ENCODE measurements around the gene PRAME.

PRAME gene

DNA sequence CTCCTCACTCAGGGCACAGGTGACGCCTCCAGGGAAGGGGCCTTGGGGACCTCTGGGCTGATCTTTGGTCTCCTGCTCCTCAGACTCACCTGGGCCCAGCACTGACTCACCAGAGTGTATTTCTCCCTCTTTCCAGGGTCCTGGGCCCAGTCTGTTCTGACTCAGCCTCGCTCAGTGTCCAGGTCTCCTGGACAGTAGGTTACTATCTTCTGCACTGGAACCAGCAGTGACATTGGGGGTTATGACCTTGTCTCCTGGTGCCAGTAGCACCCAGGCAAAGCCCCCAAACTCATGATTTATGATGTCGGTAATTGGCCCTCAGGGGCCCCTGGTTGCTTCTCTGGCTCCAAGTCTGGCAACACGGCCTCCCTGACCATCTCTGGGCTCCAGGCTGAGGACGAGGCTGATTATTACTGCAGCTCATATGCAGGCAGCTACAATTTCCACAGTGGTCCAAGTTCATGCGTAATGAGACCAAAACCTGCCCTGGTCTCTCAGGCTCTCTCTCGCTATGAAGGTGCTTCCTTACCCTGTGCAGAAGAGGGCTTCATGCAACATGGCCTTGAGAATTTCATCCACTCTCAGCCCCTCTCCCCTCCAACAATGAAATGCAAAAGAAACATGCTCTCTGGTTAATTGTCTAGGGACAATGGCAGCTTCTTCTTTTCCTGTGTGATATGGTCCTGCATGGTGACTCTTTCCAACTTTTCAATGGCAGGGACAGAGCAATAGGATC, 21.0 kb upstream of the PRAME start:
- DNase-seq = no peak

- no peak for DNase-seq
Measured at GRCh38 chr22:22578702-22579424, 19.8 kb upstream of the PRAME start.

DNA sequence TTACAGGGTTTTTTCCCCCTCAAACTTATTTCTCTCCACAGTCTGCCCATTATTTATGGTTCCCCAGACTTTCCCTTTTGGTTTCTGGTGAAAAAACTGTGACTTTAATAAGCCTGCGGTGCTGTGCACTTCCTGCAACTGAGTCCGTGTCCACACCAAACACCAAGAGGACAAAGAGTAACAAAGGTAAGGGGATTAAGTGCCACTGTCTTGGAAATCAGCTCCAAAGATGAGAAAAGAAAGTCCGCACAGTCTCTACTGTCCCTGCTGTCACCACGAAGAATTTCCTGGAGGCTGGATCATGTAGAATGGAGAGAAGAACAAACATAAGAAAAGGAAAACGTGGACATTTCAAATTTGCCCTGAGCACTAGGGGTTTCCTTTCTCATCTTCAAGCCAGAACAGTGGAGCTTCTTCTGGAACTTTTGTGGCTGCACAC, 17.9 kb upstream of the PRAME start:
- no peak for DNase-seq

DNA sequence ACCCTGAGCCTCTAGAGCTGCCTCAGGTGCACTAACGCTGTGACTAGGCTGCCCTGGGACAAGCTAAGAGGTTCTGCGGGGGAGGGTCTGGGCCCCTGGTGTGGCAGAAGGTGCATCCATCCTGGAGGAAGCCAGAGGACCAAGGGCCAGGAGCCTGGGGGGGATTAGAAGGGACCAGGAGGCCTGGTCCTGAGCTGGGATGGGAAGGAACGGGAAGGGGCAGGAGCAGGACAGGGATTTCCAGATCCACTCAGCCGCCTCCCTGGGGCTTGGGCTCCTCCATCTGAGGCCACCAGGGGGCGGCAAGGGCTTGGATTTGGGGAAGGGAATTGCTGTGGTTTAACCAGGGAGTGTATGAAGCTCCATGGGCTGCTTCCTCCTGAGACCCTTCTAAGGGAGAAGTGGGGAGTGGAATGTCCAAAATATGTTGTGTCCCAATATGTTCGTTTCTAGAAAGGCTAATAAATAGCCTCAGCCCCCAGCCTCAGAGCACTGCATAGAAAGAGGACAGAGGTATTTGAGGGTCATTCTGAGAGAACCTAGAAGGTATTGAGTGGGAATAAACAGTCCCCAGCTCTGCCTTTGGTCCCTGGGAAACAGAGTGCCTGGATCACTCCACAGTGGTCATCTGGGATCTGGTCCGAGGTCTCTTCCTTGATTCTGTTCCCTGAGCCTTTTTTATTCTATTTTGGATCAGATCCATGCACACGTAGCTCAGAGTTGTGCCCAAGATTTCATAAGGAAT, 17.4 kb upstream of the PRAME start:
- DNase-seq = no peak

- no peak for DNase-seq
Measured at GRCh38 chr22:22574361-22574760, 15.3 kb upstream of the PRAME start.

DNA sequence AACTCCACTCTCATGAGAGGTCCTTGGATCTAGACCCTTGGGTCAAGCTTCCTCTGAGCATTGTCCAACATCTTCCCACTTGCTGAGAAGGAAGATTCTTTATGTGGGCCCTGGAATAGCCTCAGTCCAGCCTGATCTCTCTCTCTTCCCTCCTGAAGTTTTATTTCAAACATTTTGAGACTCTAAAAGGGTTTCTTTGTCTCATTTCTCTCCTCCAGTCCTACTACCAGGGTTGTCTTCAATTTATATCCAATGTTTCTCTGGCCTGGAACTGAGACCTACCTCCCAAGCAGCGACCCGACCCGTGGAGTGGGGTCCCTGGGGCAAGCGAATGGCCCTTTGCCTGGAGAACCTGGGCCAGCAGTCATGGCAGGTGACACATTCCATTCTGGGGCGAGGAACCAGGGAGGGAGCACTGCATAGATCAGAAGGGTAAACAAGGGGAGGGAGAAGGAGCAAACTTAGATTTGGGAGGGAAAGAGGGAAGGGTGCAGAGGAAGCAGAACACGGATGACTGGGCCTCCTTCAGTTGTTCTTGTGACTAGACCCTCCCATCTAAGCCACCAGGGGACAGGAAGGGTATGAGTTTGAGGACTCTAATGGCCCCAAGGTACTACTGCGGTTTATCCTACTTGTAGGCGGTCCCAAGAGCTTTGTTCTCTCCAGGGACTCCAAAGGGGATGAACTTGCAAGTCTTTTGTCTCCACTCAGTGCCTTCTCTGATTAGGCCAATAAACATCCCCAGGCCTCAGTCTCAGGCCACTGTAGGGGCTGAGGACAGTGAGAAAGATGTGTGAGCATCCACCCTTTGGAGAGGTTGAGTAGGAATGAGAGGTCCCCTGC, 14.2 kb upstream of the PRAME start:
- no peak for DNase-seq

- DNase-seq = no peak
Measured at GRCh38 chr22:22571862-22572261, 12.8 kb upstream of the PRAME start.

DNA sequence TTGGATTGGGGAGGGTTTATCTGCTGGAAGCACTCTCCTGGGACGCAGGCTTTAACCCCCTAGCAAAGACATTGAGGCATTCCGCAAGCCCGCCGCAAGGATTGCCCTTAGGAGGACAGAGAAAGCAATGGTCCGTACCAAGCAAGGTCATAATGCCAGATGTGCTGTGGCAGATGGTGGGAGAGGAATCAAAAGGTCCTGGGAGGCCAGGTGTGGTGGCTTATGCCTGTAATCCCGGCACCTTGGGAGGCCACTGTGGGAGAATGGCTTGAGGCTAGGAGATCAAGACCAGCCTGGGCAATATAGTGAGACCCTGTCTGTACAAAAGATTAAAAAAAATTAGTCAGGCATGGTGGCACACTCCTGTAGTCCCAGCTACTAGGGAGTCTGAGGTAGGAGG, 12.4 kb upstream of the PRAME start:
- no peak for DNase-seq

- DNase-seq = no peak
Measured at GRCh38 chr22:22569218-22569617, 10.2 kb upstream of the PRAME start.

GRCh38 chr22:22565981-22566380, 6.9 kb upstream of the PRAME start:
- no peak for DNase-seq

DNA sequence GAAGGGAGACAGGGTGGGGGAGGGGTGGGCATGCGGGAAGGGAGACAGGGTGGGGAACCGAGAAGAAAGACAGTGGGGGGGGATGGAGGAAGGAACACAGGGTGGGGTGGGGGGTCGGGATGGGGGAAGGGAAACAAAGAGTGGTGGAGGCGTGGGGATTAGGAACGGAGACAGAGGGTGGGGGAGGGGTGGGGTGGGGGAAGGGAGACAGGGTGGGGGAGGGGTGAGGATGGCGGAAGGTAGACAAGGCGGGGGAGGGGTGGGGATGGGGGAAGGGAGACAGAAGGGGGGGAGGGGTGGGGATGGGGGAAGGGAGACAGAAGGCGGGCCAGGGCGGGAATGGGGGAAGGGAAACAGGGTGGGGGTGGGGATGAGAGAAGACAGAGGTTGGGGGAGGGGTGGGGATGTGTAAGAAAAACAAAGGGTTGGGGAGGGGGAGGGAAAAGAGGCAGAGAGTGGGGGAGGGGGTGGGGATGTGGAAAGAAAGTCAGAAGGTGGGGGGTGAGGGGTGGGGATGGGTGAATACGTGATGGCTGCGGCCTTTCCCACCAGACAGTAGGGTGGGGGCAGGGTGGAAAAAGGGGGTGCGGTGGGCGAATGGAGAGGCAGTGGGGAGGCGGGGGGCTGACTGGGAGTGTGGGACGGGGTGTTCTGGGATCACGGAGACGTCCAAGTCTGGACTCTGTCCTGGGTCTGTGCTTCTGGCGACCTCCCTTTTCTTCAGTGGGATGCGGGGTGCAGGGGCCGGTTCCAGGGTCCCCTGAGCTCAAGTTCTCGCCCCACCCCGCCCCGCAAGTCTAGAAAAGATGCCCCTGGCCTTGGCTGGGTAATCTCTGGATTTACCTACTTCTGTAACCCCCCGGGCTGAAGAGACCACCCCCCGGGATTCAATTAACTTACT, 744 bp downstream of the PRAME start:
- no peak for DNase-seq

DNA sequence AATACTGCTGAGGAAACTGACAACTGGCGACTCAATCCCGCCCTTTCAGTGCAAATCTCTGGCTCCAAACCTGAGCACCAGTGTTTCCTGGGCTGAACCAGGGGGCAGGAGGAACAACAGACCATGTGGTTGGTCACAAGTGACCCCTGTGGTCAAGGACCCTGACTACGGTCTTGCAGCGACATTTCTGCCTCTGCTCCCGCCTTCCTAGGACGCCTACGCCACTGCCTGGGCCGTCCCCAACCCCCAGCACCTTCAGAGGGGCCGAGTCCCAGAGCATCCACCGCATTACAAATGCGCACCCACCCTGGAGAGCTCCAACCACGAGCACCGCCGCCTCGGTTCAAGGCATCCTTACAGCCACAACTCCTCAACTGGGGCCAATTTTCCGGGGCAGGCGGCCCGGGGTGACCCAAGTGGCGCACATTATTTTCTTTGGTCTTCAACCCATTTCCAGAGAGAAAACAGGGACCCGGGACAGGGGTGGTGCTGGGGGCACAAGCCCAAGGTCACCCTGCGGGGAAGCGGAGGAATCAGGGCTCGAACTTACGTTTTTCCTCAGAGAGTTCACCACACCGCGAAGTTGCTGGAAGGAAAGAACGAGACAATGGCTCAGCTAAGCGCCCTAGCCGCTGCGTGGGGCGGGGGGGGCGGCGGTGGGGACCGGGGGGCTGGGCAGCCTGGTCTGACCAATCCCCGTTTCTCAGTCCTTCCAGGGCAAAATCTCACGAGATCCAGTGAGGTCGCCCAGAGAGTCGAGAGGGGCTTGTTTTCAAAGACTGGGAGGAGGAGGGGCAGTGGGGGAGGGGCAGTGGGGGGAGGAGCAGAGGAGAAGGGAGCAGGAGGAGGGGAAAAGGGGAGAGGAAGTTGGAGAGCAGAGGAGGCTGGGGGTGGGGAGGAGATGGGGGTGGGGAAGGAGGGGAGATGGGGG, 1.8 kb downstream of the PRAME start:
- peak; percentile 5 for DNase-seq

GRCh38 chr22:22556578-22556977, 2.5 kb downstream of the PRAME start:
- DNase-seq = no peak

DNA sequence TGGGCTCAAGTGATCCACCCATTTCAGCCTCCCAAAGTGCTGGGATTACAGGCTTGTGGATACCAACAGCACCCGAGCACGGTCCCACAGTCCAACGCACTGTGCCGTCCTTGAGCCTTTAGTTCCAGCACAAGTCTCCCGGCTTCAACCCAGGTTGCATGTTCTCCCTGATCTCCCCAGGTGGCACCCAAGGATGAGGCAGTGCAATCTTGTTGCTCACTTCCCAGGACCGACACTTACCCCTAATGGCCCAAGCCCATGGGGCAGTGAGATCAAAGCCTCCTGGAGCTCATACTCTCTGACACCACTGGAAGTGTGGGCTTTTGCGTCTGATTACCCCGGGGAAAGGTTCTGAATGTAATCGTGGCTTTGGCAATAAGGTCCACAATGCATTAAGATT, 3.5 kb downstream of the PRAME start:
- no peak for DNase-seq

DNA sequence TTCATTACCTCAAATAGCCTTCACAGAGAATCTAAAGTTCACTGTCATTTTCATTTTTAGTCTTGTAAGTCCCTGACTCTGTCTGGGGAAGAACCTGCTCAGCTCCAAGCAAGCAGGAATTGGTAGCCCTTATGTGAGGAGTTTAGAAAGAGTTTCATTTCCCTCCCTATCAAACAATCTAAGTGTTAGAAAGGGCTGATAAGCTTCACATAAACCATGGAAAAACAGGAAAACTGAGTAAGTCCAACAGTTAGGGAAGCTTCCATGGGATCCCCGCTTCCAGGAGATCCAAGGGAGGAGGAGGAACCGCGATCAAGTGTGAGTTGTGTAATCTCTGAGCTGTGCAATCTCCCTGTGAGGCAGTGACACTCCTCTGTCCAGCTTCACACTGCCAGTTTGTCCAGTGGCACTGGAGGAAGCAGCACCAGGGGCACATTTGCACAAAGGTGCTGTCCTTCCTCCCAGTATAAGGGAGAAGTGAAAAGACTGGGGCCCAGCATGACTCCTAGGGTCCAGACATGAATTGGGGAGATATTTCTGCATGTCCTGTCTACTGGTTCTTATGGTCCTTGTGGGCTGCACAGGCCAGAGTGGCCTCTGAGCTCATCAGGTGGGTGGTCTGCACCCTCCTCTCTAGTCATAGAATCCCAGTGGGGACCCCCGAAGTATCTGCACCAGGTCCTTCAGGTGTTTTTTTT, 4.3 kb downstream of the PRAME start:
- DNase-seq = no peak

DNA sequence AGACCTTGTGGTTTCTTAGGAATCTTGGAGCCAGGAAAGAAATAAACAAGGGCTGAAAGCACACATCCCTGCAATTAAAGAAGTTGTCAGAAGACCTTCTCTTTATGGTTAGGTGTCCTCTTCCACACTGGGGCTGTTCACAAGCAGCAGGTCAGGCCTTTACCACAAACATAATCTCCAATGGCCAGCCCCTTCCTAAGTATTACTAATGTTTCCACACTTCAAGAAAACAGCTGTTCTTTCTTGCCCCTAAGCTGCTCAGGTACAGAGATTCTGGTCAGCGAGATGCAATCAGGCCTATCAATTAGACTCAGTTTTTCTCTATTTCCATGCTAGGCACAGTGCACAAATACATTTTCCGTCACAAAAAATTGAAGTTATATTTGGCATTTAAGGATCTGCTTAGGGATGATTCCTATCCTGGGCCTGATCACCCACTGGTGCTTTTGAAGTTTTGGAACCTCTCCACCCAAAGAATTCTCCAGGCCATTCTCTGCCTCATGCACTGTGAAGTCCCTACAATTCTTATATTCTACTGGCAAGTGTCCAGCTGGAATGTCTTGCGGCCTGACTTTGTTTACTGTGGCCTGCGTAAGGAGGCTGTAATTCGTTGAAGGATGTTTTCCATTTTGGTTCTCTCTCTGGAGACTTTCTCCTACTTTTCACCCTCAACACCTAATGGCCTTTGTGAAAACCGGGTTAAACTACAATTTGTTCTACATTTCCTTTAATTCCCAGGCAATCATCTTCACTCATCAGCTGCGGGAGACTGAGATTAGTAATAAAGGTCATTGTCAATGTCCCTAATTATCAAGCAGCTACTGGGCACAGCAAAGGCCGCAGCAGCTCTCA, 5.1 kb downstream of the PRAME start:
- DNase-seq = no peak

DNA sequence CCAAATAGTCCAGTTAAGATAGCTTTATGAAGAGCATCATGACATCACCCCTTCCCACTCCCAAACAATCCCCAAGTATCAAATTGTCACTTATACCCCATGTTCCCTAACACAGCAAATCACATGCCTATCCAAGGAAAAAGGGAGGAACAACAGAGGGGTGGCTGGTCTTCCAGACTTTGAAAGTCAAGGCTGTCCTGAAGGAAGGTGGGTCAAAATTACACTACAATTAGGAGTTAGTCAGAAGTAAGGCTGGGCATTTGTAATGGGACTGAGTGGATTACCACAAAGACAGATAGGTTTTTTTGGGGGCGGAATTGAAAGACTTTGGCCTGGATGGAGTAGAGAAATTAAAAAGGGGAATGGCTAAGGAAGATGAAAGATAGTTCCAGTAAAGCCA, 5.9 kb downstream of the PRAME start:
- no peak for DNase-seq

GRCh38 chr22:22552630-22553029, 6.4 kb downstream of the PRAME start:
- DNase-seq = no peak

All from GDM1 (cell line).